SK-N-SH treated with all-trans-retinoic acid at 6 μM for 48 hours (cell line): ENCODE data around the gene C13orf46.

Experiments used
- ATAC-seq: fragments of 200-7000 bp; cut with Tn5 transposase; 3 replicates; pipeline ENCODE4 v1.9.1; 2020; ENCODE audit warnings: mild to moderate bottlenecking, moderate library complexity
- BACH2 ChIP-seq: fragments of 250-450 bp; sonication (Bioruptor Pico); IDR thresholded peaks from 2 replicates; pipeline ENCODE4 v1.9.0; 2021; ENCODE audit warnings: mild to moderate bottlenecking, borderline replicate concordance
- CREB5 ChIP-seq: fragments of 250-450 bp; sonication (Bioruptor Pico); IDR thresholded peaks from 2 replicates; pipeline ENCODE4 v1.5.1; 2020; ENCODE audit warnings: low read depth, mild to moderate bottlenecking, moderate library complexity
- CSDC2 ChIP-seq: fragments of 250-450 bp; sonication (Bioruptor Pico); IDR thresholded peaks from 2 replicates; pipeline ENCODE4 v1.5.0; 2020; ENCODE audit warnings: mild to moderate bottlenecking, moderate library complexity
- ESRRG ChIP-seq: fragments of 250-450 bp; sonication (Bioruptor Pico); IDR thresholded peaks from 2 replicates; pipeline ENCODE4 v1.6.1; 2021; ENCODE audit warnings: mild to moderate bottlenecking
- GLIS3 ChIP-seq: fragments of 250-450 bp; sonication (Bioruptor Pico); IDR thresholded peaks from 2 replicates; pipeline ENCODE4 v1.5.0; 2020; ENCODE audit warnings: mild to moderate bottlenecking, moderate library complexity
- ISL1 ChIP-seq: fragments of 250-450 bp; sonication (Bioruptor Pico); IDR thresholded peaks from 2 replicates; pipeline ENCODE4 v2.1.2; 2022; ENCODE audit warnings: mild to moderate bottlenecking, moderate library complexity
- OSR1 ChIP-seq: fragments of 250-450 bp; sonication (Bioruptor Pico); IDR thresholded peaks from 2 replicates; pipeline ENCODE4 v1.8.0; 2022; ENCODE audit warnings: moderate library complexity, mild to moderate bottlenecking, inconsistent platforms
- PATZ1 ChIP-seq: fragments of 250-450 bp; sonication (Bioruptor Pico); IDR thresholded peaks from 2 replicates; pipeline ENCODE4 v1.8.0; 2020; ENCODE audit warnings: mild to moderate bottlenecking, moderate library complexity, borderline replicate concordance
- POU6F1 ChIP-seq: fragments of 250-450 bp; sonication (Bioruptor Pico); IDR thresholded peaks from 2 replicates; pipeline ENCODE4 v1.8.0; 2021; ENCODE audit warnings: low read depth, mild to moderate bottlenecking, moderate library complexity, borderline replicate concordance
- PPARA ChIP-seq: fragments of 250-450 bp; sonication (Bioruptor Pico); IDR thresholded peaks from 2 replicates; pipeline ENCODE4 v1.5.0; 2020; ENCODE audit warnings: mild to moderate bottlenecking, borderline replicate concordance
- RARB ChIP-seq: fragments of 250-450 bp; sonication (Bioruptor Pico); IDR thresholded peaks from 2 replicates; pipeline ENCODE4 v1.8.0; 2021; ENCODE audit warnings: mild to moderate bottlenecking, moderate library complexity
- SNAI2 ChIP-seq: fragments of 250-450 bp; sonication (Bioruptor Pico); IDR thresholded peaks from 2 replicates; pipeline ENCODE4 v1.5.0; 2020; ENCODE audit warnings: mild to moderate bottlenecking, moderate library complexity
- TCF4 ChIP-seq: fragments of 250-450 bp; sonication (Bioruptor Pico); IDR thresholded peaks from 2 replicates; pipeline ENCODE4 v1.8.0; 2021; ENCODE audit warnings: mild to moderate bottlenecking, moderate library complexity, borderline replicate concordance
- TOX ChIP-seq: fragments of 250-450 bp; sonication (Bioruptor Pico); IDR thresholded peaks from 2 replicates; pipeline ENCODE4 v1.8.0; 2021; ENCODE audit warnings: mild to moderate bottlenecking, moderate library complexity, borderline replicate concordance
- TSHZ2 ChIP-seq: fragments of 250-450 bp; sonication (Bioruptor Pico); IDR thresholded peaks from 2 replicates; pipeline ENCODE4 v1.5.0; 2020; ENCODE audit warnings: mild to moderate bottlenecking, moderate library complexity
- ZC3H10 ChIP-seq: fragments of 250-450 bp; sonication (Bioruptor Pico); IDR thresholded peaks from 2 replicates; pipeline ENCODE4 v1.5.1; 2021; ENCODE audit warnings: mild to moderate bottlenecking, moderate library complexity
- ZFP3 ChIP-seq: fragments of 250-450 bp; sonication (Bioruptor Pico); IDR thresholded peaks from 2 replicates; pipeline ENCODE4 v1.5.0; 2020; ENCODE audit warnings: mild to moderate bottlenecking, moderate library complexity
- ZFP30 ChIP-seq: fragments of 450-650 bp; formaldehyde crosslinking; IDR thresholded peaks from 2 replicates; pipeline ENCODE4 v1.5.0; 2022; ENCODE audit warnings: mild to moderate bottlenecking, moderate library complexity
- ZNF565 ChIP-seq: fragments of 450-650 bp; formaldehyde crosslinking; conservative IDR thresholded peaks from 2 replicates; pipeline ENCODE4 v1.5.0; 2020; ENCODE audit warnings: low read depth, mild to moderate bottlenecking, moderate library complexity
- ZNF70 ChIP-seq: fragments of 450-650 bp; formaldehyde crosslinking; IDR thresholded peaks from 2 replicates; pipeline ENCODE4 v1.5.0; 2020; ENCODE audit warnings: mild to moderate bottlenecking, moderate library complexity
- ZNF8 ChIP-seq: fragments of 450-650 bp; formaldehyde crosslinking; IDR thresholded peaks from 2 replicates; pipeline ENCODE4 v1.5.0; 2020; ENCODE audit warnings: mild to moderate bottlenecking, moderate library complexity

Gene C13orf46

GRCh38 chr13:114016321-114017027, 42.6 kb upstream of the C13orf46 start:
- TF ChIP-seq ZFP3 (no peak), PPARA (no peak), GLIS3 (no peak), POU6F1 (CRISPR knock-in tag) (no peak), BACH2 (CRISPR knock-in tag) (no peak), ZFP30 (CRISPR knock-in tag) (no peak), CREB5 (no peak), ZC3H10 (CRISPR knock-in tag) (no peak), ISL1 (CRISPR knock-in tag) (no peak), ZNF565 (no peak), OSR1 (CRISPR knock-in tag) (no peak)
- no peak for ATAC-seq

- TF ChIP-seq BACH2 (CRISPR knock-in tag), result no peak
- no peak for TF ChIP-seq CSDC2 (CRISPR knock-in tag)
- no peak for TF ChIP-seq POU6F1 (CRISPR knock-in tag)
- no peak for TF ChIP-seq GLIS3
- no peak for TF ChIP-seq RARB (CRISPR knock-in tag)
- TF ChIP-seq CREB5, result no peak
- TF ChIP-seq SNAI2 (CRISPR knock-in tag), result no peak
- TF ChIP-seq ZNF8 (CRISPR knock-in tag), result no peak
- TF ChIP-seq ZFP30 (CRISPR knock-in tag), result no peak
- TF ChIP-seq ESRRG (CRISPR knock-in tag), result no peak
- TF ChIP-seq TCF4, result no peak
- TF ChIP-seq ISL1 (CRISPR knock-in tag), result no peak
- TF ChIP-seq TOX, result no peak
- TF ChIP-seq ZNF70, result no peak
- no peak for TF ChIP-seq PPARA
- no peak for TF ChIP-seq TSHZ2 (CRISPR knock-in tag)
- no peak for TF ChIP-seq PATZ1 (CRISPR knock-in tag)
- TF ChIP-seq ZFP3, result no peak
- TF ChIP-seq ZC3H10 (CRISPR knock-in tag), result no peak
- TF ChIP-seq, all 23 proteins: peak for 0
- no peak for ATAC-seq
Observed at GRCh38 chr13:114015969-114016295, 42.1 kb upstream of the C13orf46 start.
